ENCODE measurements around the gene HIVEP1. TPM values are rescaled to one million over a fixed set of nuclear protein-coding genes. Genes with fewer than 3 reads are reported as not detected.

Gene HIVEP1
- total RNA-seq, 1 donor from 2014 or later = 48.9 TPM

GRCh38 chr6:12034837-12035236 lies 22.7 kb downstream of the HIVEP1 start:
- H4K20me1 ChIP-seq (ENCODE audit: insufficient read depth, low read length) = peaks cover 65% of the 10 kb centered on the region
- no peaks in the 10 kb centered on the region for H3K9me3 ChIP-seq (ENCODE audit: insufficient read depth, low read depth, low read length)
- DNase-seq (ENCODE audit: low read depth) (no peak), FAIRE-seq (no peak)
- no peak overlapping the region for H3K4me3 ChIP-seq (ENCODE audit: insufficient read depth, low read depth, low read length)
- no peak overlapping the region for H2AFZ ChIP-seq (ENCODE audit: low read depth, low read length)
- no peak overlapping the region for H3K4me2 ChIP-seq (ENCODE audit: low read length)
- H3K27me3 ChIP-seq (ENCODE audit: insufficient read depth, low read length) = no peaks in the 10 kb centered on the region
- H3K27ac Mint-ChIP-seq (ENCODE audit: unreplicated experiment) = peak overlapping the region; percentile 18
- peaks cover 34% of the 10 kb centered on the region for H3K4me1 Mint-ChIP-seq (ENCODE audit: low read depth, unreplicated experiment)
- TF ChIP-seq CTCF (IDR thresholded peaks at IDR 0.05; ENCODE audit: insufficient read depth, low read depth, low read length) (no peak), EZH2 (IDR thresholded peaks at IDR 0.05; ENCODE audit: insufficient read depth, low read length) (no peak)
- H3K4me1 ChIP-seq (ENCODE audit: insufficient read depth, low read length) = peaks cover 19% of the 10 kb centered on the region
- H3K27ac ChIP-seq (ENCODE audit: low read depth, low read length) = no peak overlapping the region
- no peaks in the 10 kb centered on the region for H3K36me3 ChIP-seq (ENCODE audit: insufficient read depth, low read length)
- H3K79me2 ChIP-seq (ENCODE audit: insufficient read depth, low read length) = peaks cover 93% of the 10 kb centered on the region
- H3K36me3 Mint-ChIP-seq (ENCODE audit: low read depth, unreplicated experiment) = peaks cover 9% of the 10 kb centered on the region
- H3K9ac ChIP-seq (ENCODE audit: low read length) = no peak overlapping the region
- no peak overlapping the region for H3K4me3 Mint-ChIP-seq (ENCODE audit: unreplicated experiment)
- peaks cover 4% of the 10 kb centered on the region for H3K9me3 Mint-ChIP-seq (ENCODE audit: unreplicated experiment)
- no peaks in the 10 kb centered on the region for H3K27me3 Mint-ChIP-seq (ENCODE audit: low read depth, unreplicated experiment)

GRCh38 chr6:12036766-12037165 lies 24.7 kb downstream of the HIVEP1 start:
- no peak overlapping the region for H3K4me3 Mint-ChIP-seq (ENCODE audit: unreplicated experiment)

More at GRCh38 chr6:12036766-12037165, 24.7 kb downstream of the HIVEP1 start:
- Histone ChIP-seq H3K9ac (ENCODE audit: low read length) (no peak overlapping the region), H2AFZ (ENCODE audit: low read depth, low read length) (no peak overlapping the region), H3K4me3 (ENCODE audit: insufficient read depth, low read depth, low read length) (no peak overlapping the region), H3K27ac (ENCODE audit: low read depth, low read length) (no peak overlapping the region), H3K36me3 (ENCODE audit: insufficient read depth, low read length) (no peaks in the 10 kb centered on the region), H3K4me2 (ENCODE audit: low read length) (no peak overlapping the region), H3K9me3 (ENCODE audit: insufficient read depth, low read depth, low read length) (no peaks in the 10 kb centered on the region), H3K79me2 (ENCODE audit: insufficient read depth, low read length) (peaks cover 88% of the 10 kb centered on the region), H4K20me1 (ENCODE audit: insufficient read depth, low read length) (peaks cover 62% of the 10 kb centered on the region), H3K27me3 (ENCODE audit: insufficient read depth, low read length) (no peaks in the 10 kb centered on the region), H3K4me1 (ENCODE audit: insufficient read depth, low read length) (peaks cover 8% of the 10 kb centered on the region)
- Mint-ChIP-seq H3K9me3 (ENCODE audit: unreplicated experiment) (no peaks in the 10 kb centered on the region), H3K4me1 (ENCODE audit: low read depth, unreplicated experiment) (peaks cover 26% of the 10 kb centered on the region), H3K27ac (ENCODE audit: unreplicated experiment) (no peak overlapping the region), H3K27me3 (ENCODE audit: low read depth, unreplicated experiment) (no peaks in the 10 kb centered on the region), H3K36me3 (ENCODE audit: low read depth, unreplicated experiment) (peaks cover 4% of the 10 kb centered on the region)
- DNase-seq (ENCODE audit: low read depth) (no peak), FAIRE-seq (no peak)
- TF ChIP-seq CTCF (IDR thresholded peaks at IDR 0.05; ENCODE audit: insufficient read depth, low read depth, low read length) (no peak), EZH2 (IDR thresholded peaks at IDR 0.05; ENCODE audit: insufficient read depth, low read length) (no peak)
